Mesenchymal stem cell (in vitro differentiated cells and primary cell): ENCODE measurements around the gene TCP11.
"Not testable (repeated sequence)": the region's sequence is repeated elsewhere in the genome, so short reads cannot be mapped to it uniquely, and the experiment has no call there.

Experiments used
- DNase-seq: peaks from one replicate; pipeline ENCODE4 v3.0.0-alpha.2; 2013
- H2AFZ ChIP-seq: one replicate; pipeline ENCODE4 v1.6.1; 2013; ENCODE audit warnings: low read depth, mild to moderate bottlenecking, control low read depth, inconsistent platforms, low read length, moderate library complexity
- H2AK5ac ChIP-seq: 2 replicates; pipeline ENCODE4 v1.6.1; 2013; ENCODE audit warnings: low read length, moderate library complexity, mild to moderate bottlenecking, inconsistent platforms; ENCODE audit not compliant: severe bottlenecking
- H2BK120ac ChIP-seq: one replicate; pipeline ENCODE4 v1.6.1; 2013; ENCODE audit warnings: low read depth, mild to moderate bottlenecking, inconsistent platforms, low read length, moderate library complexity
- H2BK12ac ChIP-seq, 2 experiments: one replicate each; pipeline ENCODE4 v1.6.1; 2013; ENCODE audit warnings: inconsistent platforms in 2 of 2, low read length in 2 of 2, mild to moderate bottlenecking in 2 of 2, moderate library complexity in 2 of 2, control low read depth in 1 of 2
- H2BK15ac ChIP-seq: one replicate; pipeline ENCODE4 v1.6.1; 2013; ENCODE audit warnings: mild to moderate bottlenecking, low read depth, inconsistent platforms; ENCODE audit not compliant: poor library complexity, severe bottlenecking
- H2BK5ac ChIP-seq: 2 replicates; pipeline ENCODE4 v1.6.1; 2013; ENCODE audit warnings: low read depth, mild to moderate bottlenecking, low read length, control low read depth, inconsistent platforms; ENCODE audit not compliant: poor library complexity, severe bottlenecking
- H3K14ac ChIP-seq, 2 experiments: one replicate each; pipeline ENCODE4 v1.6.1; 2013; ENCODE audit warnings: inconsistent platforms in 2 of 2, low read length in 2 of 2, control low read depth in 1 of 2, mild to moderate bottlenecking in 1 of 2, moderate library complexity in 1 of 2
- H3K18ac ChIP-seq, 2 experiments: one replicate each; pipeline ENCODE4 v1.6.1; 2013; ENCODE audit warnings: inconsistent platforms in 2 of 2, low read length in 2 of 2, control low read depth in 1 of 2, low read depth in 1 of 2, mild to moderate bottlenecking in 1 of 2
- H3K23ac ChIP-seq, 2 experiments: one replicate each; pipeline ENCODE4 v1.6.1; 2013; ENCODE audit warnings: inconsistent platforms in 2 of 2, low read length in 2 of 2, mild to moderate bottlenecking in 2 of 2, moderate library complexity in 2 of 2, control low read depth in 1 of 2
- H3K27ac ChIP-seq: 2 replicates; pipeline ENCODE4 v1.5.1; 2013; ENCODE audit warnings: mild to moderate bottlenecking, moderate library complexity, low read length, control low read depth, inconsistent platforms; ENCODE audit not compliant: poor library complexity, severe bottlenecking
- H3K27me3 ChIP-seq, 2 experiments: 2 replicates each; pipeline versions ENCODE4 v1.6.1 to v1.7.0; 2013; ENCODE audit warnings: low read length in 2 of 2, mild to moderate bottlenecking in 2 of 2, moderate library complexity in 2 of 2, control low read depth in 1 of 2, inconsistent platforms in 1 of 2; ENCODE audit not compliant: control insufficient read depth in 1 of 2, insufficient read depth in 1 of 2
- H3K36me3 ChIP-seq, 2 experiments: 2 replicates each; pipeline versions ENCODE4 v1.6.1 to v1.7.0; 2013; ENCODE audit warnings: low read length in 2 of 2, control low read depth in 1 of 2, inconsistent platforms in 1 of 2, low read depth in 1 of 2, mild to moderate bottlenecking in 1 of 2; ENCODE audit not compliant: insufficient read depth in 2 of 2, control insufficient read depth in 1 of 2
- H3K4ac ChIP-seq, 2 experiments: one replicate each; pipeline ENCODE4 v1.6.1; 2013; ENCODE audit warnings: inconsistent platforms in 2 of 2, low read length in 2 of 2, mild to moderate bottlenecking in 2 of 2, moderate library complexity in 2 of 2, control low read depth in 1 of 2, low read depth in 1 of 2
- H3K4me1 ChIP-seq: 2 replicates; pipeline ENCODE4 v1.6.1; 2013; ENCODE audit warnings: low read depth, low read length, control low read depth; ENCODE audit not compliant: control insufficient read depth, insufficient read depth
- H3K4me2 ChIP-seq: 2 replicates; pipeline ENCODE4 v1.6.1; 2013; ENCODE audit warnings: low read length, mild to moderate bottlenecking, inconsistent platforms; ENCODE audit not compliant: poor library complexity, severe bottlenecking
- H3K4me3 ChIP-seq, 2 experiments: 2 replicates each; pipeline versions ENCODE4 v1.5.1 to v1.7.0; 2013; ENCODE audit warnings: low read length in 2 of 2, mild to moderate bottlenecking in 2 of 2, control low read depth in 1 of 2, low read depth in 1 of 2; ENCODE audit not compliant: insufficient read depth in 1 of 2
- H3K79me1 ChIP-seq: replicated peaks from 2 replicates; pipeline ENCODE4 v1.6.1; 2013; ENCODE audit warnings: mild to moderate bottlenecking, control low read depth, low read length, inconsistent platforms; ENCODE audit not compliant: poor library complexity, severe bottlenecking
- H3K9ac ChIP-seq: 2 replicates; pipeline ENCODE4 v1.7.0; 2013; ENCODE audit warnings: mild to moderate bottlenecking, low read length, moderate library complexity
- H3K9me3 ChIP-seq: 2 replicates; pipeline ENCODE4 v1.7.0; 2013; ENCODE audit warnings: mild to moderate bottlenecking, low read length; ENCODE audit not compliant: control insufficient read depth
- H4K8ac ChIP-seq: one replicate; pipeline ENCODE4 v1.6.1; 2013; ENCODE audit warnings: inconsistent platforms, mild to moderate bottlenecking, low read length, moderate library complexity
- H4K91ac ChIP-seq: one replicate; pipeline ENCODE4 v1.6.1; 2013; ENCODE audit warnings: mild to moderate bottlenecking, low read length, inconsistent platforms
- WGBS: methylation state at CpG from one replicate; pipeline ENCODE4 v1.1.7; 2013; ENCODE audit warnings: mixed read lengths; 5-methylcytosine and 5-hydroxymethylcytosine counted together

TCP11 gene

GRCh38 chr6:35107761-35108160 is 33.4 kb downstream of the TCP11 start:
- not testable (repeated sequence) for H3K27ac ChIP-seq, H3K27me3 ChIP-seq, H2BK12ac ChIP-seq, H3K14ac ChIP-seq, H2BK15ac ChIP-seq, H3K79me1 ChIP-seq, H4K91ac ChIP-seq, H4K8ac ChIP-seq, H3K4ac ChIP-seq, H2AK5ac ChIP-seq, H3K23ac ChIP-seq, H3K4me3 ChIP-seq, H3K4me1 ChIP-seq, H3K9ac ChIP-seq, H3K9me3 ChIP-seq, H3K18ac ChIP-seq, H2BK5ac ChIP-seq, DNase-seq, H3K36me3 ChIP-seq, H3K4me2 ChIP-seq, H2BK120ac ChIP-seq, H2AFZ ChIP-seq
- WGBS = 92% methylated on average over 3 of the region's 5 CpGs

- not testable (repeated sequence) for H3K9me3 ChIP-seq, H3K9ac ChIP-seq, H2BK12ac ChIP-seq, H2BK120ac ChIP-seq, H3K4me3 ChIP-seq, H2AK5ac ChIP-seq, H3K4ac ChIP-seq, H3K27ac ChIP-seq, H3K23ac ChIP-seq, DNase-seq, H3K4me2 ChIP-seq, H3K4me1 ChIP-seq, H4K8ac ChIP-seq, H2BK5ac ChIP-seq, H2BK15ac ChIP-seq, H3K27me3 ChIP-seq, H3K14ac ChIP-seq, H3K36me3 ChIP-seq, H2AFZ ChIP-seq, H4K91ac ChIP-seq, H3K18ac ChIP-seq, H3K79me1 ChIP-seq
- 76% methylated on average over 7 of the region's 8 CpGs for WGBS
Measured at GRCh38 chr6:35107208-35107607, 33.9 kb downstream of the TCP11 start.

DNA sequence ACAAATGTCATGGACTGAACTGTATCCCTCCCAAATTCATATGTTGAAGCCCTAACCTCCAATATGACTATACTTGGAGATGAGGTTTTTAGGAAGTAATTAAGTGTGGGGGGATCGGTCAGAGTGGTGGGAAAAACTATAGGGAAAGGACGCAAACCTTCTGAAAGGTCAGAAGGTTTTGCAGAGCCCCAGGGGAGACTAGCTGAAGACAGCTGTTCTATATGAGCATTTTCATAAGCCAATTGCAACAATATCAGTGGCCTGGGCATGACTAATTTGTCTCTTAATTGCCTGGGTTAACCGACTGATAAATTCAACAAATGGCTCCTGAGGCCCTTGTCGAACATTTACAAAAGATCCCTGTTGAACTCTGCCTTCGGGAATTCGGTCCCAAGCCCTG is 35.1 kb downstream of the TCP11 start:
- H4K91ac ChIP-seq, H3K27me3 ChIP-seq, H4K8ac ChIP-seq, H3K79me1 ChIP-seq, H3K14ac ChIP-seq, H2BK15ac ChIP-seq, H3K4ac ChIP-seq, H3K23ac ChIP-seq, H3K4me2 ChIP-seq, H2AFZ ChIP-seq, H3K27ac ChIP-seq, H3K4me1 ChIP-seq, H3K18ac ChIP-seq, DNase-seq, H2BK5ac ChIP-seq, H3K4me3 ChIP-seq, H3K36me3 ChIP-seq, H2AK5ac ChIP-seq, H2BK12ac ChIP-seq, H3K9me3 ChIP-seq, H2BK120ac ChIP-seq, H3K9ac ChIP-seq: not testable (repeated sequence)
- 91% methylated on average over 6 of the region's 6 CpGs for WGBS

DNA sequence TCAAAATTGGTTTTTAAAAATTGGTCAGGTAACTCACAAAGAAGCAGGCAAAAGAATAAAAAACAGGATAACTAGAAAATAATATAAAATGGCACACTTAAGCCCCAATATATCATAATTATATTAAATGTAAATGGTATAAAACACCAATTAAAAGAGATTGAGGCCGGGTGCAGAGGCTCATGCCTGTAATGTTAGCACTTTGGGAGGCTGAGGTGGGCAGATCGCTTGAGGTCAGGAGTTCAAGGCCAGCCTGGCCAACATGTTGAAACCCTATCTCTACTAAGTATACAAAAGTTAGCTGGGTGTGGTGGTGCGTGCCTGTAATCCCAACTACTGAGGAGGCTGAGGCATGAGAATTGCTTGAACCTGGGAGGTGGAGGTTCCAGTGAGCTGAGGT is 36.1 kb downstream of the TCP11 start:
- H3K79me1 ChIP-seq = no peaks in the 10 kb centered on the region
- H4K8ac ChIP-seq = no peak overlapping the region
- H3K4me2 ChIP-seq = no peak overlapping the region
- H3K27ac ChIP-seq = no peak overlapping the region
- H3K4me1 ChIP-seq = no peaks in the 10 kb centered on the region
- H2AK5ac ChIP-seq = no peak overlapping the region
- no peaks in the 10 kb centered on the region for H3K36me3 ChIP-seq
- no peak overlapping the region for H2BK120ac ChIP-seq
- H3K4me3 ChIP-seq = no peak overlapping the region
- WGBS = 96% methylated on average over 3 of the region's 3 CpGs
- H2BK5ac ChIP-seq = no peak overlapping the region
- H4K91ac ChIP-seq = no peak overlapping the region
- no peaks in the 10 kb centered on the region for H3K27me3 ChIP-seq
- no peak overlapping the region for H2BK12ac ChIP-seq
- H3K9me3 ChIP-seq = peaks cover 2% of the 10 kb centered on the region
- H3K9ac ChIP-seq = no peak overlapping the region
- DNase-seq = no peak
- no peak overlapping the region for H3K18ac ChIP-seq
- H3K14ac ChIP-seq = no peak overlapping the region
- H2BK15ac ChIP-seq = no peak overlapping the region
- H3K4ac ChIP-seq = no peak overlapping the region
- no peak overlapping the region for H3K23ac ChIP-seq
- H2AFZ ChIP-seq = no peak overlapping the region
